Activated CD4-positive, alpha-beta T cell treated with anti-CD3 and anti-CD28 coated beads, Interleukin-2, amount 50 U/mL, for 4 hours (primary cell): ENCODE data around the gene OR1E1.
"Not testable (repeated sequence)": the region's sequence is repeated elsewhere in the genome, so short reads cannot be mapped to it uniquely, and the experiment has no call there.

Source experiments
- DNase-seq, 2 experiments: peaks; one replicate each; pipeline ENCODE4 v3.0.0-alpha.2; 2020

The OR1E1 gene, protein sequence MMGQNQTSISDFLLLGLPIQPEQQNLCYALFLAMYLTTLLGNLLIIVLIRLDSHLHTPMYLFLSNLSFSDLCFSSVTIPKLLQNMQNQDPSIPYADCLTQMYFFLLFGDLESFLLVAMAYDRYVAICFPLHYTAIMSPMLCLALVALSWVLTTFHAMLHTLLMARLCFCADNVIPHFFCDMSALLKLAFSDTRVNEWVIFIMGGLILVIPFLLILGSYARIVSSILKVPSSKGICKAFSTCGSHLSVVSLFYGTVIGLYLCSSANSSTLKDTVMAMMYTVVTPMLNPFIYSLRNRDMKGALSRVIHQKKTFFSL

GRCh38 chr17:3398310-3398709, at the start of gene OR1E1:
OR1E1 (minus strand) TSS chr17:3398410; CDS start chr17:3398410, 0 bp downstream.
- DNase-seq, result no peak

DNA sequence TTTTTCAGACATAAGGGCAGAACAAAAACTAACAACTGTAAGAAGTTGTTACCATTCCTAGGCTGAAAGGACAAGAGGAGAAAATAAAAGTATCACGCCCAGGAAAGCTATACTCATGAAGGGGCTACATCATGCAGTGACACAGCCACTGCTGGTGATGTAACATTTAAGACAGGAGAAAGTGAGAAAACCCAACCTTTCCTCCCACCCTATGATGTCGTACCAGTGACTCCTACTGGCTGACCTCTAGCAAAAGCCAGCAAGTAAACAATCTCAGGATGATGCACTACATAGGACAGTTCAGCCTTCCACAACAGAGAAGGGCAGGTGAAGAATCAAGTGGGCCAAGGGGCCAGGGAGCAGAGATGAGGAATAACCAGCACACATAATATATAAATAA, 49.4 kb upstream of the OR1E1 start:
- DNase-seq, result no peak

- no peak for DNase-seq
Measured at GRCh38 chr17:3440451-3440850, 42.2 kb upstream of the OR1E1 start.

GRCh38 chr17:3438368-3438767, 40.2 kb upstream of the OR1E1 start:
- DNase-seq, result no peak

DNA sequence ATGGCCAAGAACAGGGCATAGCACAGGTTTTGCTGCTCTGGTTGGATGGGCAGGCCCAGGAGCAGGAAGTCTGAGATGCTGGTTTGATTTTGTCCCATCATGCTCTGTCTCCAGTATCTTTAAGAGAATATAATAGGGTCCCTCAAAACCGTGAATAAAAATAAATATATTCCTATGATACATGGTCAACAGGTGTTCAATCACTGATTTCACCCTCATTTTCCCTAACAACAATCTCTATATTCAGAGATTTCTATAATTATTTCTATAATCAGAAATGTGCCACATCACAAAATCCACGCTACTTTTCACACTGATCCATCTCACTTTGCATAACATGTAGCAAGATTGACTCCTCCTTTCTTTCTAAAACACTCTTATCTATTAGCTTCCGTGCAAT, 35.5 kb upstream of the OR1E1 start, which contains the start of gene OR1E2:
Gene OR1E2, minus strand, starts transcription at position 101 of the 400 bp plus-strand sequence. Its CDS starts 0 bp downstream, at position 101.
- no peak for DNase-seq

- DNase-seq, result not testable (repeated sequence)
Measured at GRCh38 chr17:3433215-3433614, 35.0 kb upstream of the OR1E1 start.

GRCh38 chr17:3418222-3418621, 20.0 kb upstream of the OR1E1 start:
- no peak for DNase-seq

DNA sequence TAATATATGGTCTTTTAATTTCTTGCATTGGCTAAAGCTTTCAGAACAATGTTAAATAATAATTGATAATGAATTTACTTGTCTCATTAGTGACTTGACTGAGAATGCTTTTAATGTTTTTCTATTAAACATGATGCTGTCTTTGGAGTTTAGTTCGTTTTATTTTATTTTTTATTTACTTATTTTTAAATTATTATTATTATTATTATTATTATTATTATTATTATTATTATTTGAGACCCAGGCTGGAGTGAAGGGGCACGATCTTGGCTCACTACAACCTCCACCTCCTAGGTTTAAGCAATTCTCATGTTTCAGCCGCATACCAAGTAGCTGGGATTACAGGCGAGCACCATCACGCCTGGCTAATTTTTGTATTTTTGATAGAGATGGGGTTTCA, 17.4 kb upstream of the OR1E1 start:
- no peak for DNase-seq

DNA sequence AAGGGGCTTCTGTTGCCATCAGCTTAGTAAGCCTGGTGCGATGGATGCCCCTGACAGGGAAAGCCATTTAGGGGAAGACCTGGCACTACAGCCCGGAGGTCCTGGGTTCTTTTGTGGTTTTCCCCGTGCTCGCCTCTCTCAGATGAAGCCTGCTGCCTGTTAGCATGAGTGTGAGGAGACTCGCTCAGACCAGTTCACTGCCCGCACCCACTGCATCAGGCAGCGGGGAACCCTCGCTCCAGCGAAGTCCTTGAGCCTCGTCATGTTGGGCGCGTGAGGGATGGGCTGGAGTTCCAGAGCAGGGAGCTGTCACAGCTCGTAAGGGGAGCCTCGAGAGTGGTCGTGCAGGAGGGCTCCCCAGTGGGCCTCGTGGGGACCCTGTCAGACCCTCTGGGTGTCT, 14.0 kb upstream of the OR1E1 start:
- DNase-seq, result not testable (repeated sequence)

DNA sequence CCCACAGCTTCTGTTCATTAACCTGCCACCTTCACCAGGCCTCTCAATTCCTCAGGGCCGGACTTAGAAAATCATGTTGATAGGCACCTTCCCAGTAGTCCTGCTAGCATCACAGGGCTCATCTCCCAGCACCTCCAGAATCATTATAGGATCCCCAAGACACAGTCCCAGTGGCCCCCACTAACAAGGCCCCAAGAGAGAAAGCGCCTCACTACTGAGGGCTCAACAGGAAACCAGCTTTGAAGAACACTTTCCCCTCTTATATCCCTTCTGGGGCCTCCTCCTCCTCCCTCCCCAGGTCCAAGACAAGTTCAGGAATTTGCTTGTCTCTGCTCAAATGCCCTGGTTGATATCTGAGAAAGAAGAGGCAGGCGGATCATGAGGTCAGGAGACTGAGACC, 12.9 kb upstream of the OR1E1 start, which contains the start of gene OR3A3:
Gene OR3A3, plus strand, starts transcription at position 301 of the 400 bp plus-strand sequence.
- DNase-seq, result no peak

GRCh38 chr17:3403856-3404255, 5.6 kb upstream of the OR1E1 start:
- DNase-seq, result not testable (repeated sequence)

DNA sequence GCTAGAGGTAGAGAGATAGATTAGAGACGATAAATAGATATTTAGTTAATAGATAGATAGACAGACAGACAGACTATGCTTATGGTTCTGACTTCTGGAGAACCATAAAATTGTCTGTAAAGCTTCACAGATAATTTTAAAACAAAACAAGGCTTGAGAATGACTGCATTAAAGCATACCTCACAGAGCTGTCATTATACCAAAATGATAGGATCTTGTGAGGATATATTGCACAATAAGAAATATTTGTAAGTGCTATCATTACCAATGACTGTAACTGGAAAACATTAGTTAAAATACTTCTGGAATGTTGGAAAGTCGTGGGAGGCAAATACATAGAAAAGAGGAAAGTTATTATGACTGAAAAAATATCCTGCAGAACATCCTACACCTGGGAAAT, 3.6 kb upstream of the OR1E1 start:
- DNase-seq, result no peak

DNA sequence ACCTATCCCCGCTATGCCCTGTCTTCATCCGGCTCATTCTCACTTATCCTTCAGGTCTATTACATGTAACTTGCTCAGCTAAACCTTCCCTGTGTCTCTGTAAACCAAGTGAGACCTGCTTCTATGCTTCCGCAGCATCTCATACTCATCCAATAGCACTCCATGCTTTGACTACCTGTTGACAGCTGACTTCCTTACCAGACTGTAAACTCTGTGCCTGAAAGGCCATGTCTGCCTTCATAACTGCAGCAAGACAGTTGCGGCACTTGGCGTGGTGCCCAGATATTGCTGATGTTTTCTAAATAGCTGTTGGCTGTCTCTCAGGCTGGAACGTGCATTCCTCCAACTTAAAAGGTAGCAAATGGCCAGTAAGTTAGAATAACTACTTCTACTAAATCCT, 1.8 kb upstream of the OR1E1 start:
- no peak for DNase-seq

DNA sequence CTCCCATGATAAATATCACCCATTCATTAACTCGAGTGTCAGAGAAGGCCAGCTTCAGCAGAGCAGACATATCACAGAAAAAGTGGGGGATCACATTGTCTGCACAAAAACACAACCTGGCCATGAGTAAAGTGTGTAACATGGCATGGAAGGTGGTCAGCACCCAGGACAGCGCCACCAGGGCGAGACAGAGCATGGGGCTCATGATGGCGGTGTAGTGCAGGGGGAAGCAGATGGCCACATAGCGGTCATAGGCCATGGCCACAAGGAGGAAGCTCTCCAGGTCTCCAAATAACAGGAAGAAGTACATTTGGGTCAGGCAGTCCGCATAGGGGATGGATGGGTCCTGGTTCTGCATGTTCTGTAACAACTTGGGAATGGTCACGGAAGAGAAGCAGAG, 409 bp downstream of the OR1E1 start:
- not testable (repeated sequence) for DNase-seq

GRCh38 chr17:3389791-3390190, 8.4 kb downstream of the OR1E1 start:
- DNase-seq, result no peak

DNA sequence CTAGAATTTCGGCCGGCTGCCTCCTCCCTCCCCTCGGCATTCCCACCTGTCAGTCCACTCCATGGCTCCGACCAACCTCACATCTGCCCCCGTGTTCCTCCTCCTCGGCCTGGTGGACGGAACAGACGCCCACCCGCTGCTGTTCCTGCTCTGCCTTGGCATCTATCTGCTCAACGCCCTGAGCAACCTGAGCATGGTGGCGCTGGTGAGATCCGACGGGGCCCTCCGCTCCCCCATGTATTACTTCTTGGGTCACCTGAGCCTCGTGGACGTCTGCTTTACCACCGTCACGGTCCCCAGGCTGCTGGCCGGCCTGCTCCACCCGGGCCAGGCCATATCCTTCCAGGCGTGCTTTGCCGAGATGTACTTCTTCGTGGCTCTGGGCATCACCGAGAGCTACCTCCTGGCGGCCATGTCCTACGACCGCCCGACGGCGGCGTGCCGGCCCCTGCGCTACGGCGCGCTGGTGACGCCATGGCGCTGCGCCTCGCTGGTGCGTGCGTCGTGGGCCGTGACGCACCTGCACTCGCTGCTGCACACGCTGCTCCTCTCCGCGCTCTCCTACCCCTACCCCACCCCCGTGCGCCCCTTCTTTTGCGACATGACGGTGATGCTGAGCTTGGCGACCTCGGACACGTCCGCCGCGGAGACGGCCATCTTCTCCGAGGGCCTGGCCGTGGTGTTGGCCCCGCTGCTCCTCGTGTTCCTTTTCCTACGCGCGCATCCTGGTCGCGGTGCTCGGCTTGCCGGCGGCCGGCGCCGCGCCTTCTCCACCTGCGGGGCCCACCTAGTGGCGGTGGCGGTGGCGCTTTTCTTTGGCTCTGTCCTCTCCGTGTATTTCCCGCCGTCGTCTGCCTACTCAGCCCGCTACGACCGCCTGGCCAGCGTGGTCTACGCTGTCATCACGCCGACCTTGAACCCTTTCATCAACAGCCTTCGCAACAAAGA, 12.1 kb downstream of the OR1E1 start, which contains the start of gene OR3A2:
Gene OR3A2, minus strand, starts transcription at position 440 of the 948 bp plus-strand sequence.
- DNase-seq, result peak; percentile 11 to 34

- no peak for DNase-seq
Measured at GRCh38 chr17:3381957-3382356, 16.3 kb downstream of the OR1E1 start.

GRCh38 chr17:3378321-3378720, 19.9 kb downstream of the OR1E1 start:
- no peak for DNase-seq

DNA sequence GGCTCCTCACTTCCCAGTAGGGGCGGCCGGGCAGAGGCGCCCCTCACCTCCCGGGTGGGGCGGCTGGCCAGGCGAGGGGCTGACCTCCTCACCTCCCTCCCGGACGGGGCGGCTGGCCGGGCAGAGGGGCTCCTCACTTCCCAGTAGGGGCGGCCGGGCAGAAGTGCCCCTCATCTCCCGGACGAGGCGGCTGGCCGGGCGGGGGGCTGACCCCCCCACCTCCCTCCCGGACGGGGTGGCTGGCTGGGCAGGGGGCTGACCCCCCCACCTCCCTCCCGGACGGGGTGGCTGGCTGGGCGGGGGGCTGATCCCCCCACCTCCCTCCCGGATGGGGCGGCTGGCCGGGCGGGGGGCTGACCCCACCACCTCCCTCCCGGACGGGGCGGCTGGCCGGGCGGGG, 27.0 kb downstream of the OR1E1 start:
- not testable (repeated sequence) for DNase-seq
